Esophagus muscularis mucosa (tissue), 4 donors: ENCODE measurements around the gene UTP14A. TPM values are rescaled to one million over a fixed set of nuclear protein-coding genes. Genes with fewer than 3 reads are reported as not detected.

ENCODE experiments used
- DNase-seq: peaks from one replicate; pipeline ENCODE4 v3.0.0-alpha.2; 2017; ENCODE audit errors: extremely low spot score
- H3K27ac ChIP-seq, 4 donors: fragments of 200-600 bp; sonication (generic); replicated peaks in 1 of 4; 1 replicate in 3 of 4; 2 replicates in 1 of 4; pipeline ENCODE4 v1.5.1; 2016 to 2019; ENCODE audit warnings: mild to moderate bottlenecking in 1 of 4
- H3K27me3 ChIP-seq, 4 donors: fragments of 200-600 bp; sonication (generic); one replicate each; pipeline versions ENCODE4 v1.5.1 to v1.6.0; 2016 to 2019
- H3K36me3 ChIP-seq, 4 donors: fragments of 200-600 bp; sonication (generic); one replicate each; pipeline ENCODE4 v1.5.1; 2016 to 2019
- H3K4me1 ChIP-seq, 4 donors: fragments of 200-600 bp; sonication (generic); one replicate each; pipeline ENCODE4 v1.5.1; 2016 to 2019
- H3K4me3 ChIP-seq, 4 donors: fragments of 200-600 bp; sonication (generic); 1 replicate in 2 of 4; 2 replicates in 2 of 4; pipeline ENCODE4 v1.5.1; 2016 to 2019; ENCODE audit warnings: mild to moderate bottlenecking in 4 of 4, moderate library complexity in 1 of 4
- H3K9me3 ChIP-seq, 4 donors: fragments of 200-600 bp; sonication (generic); 1 replicate in 3 of 4; 2 replicates in 1 of 4; pipeline ENCODE4 v1.5.1; 2016 to 2019
- EP300 ChIP-seq: sonication (generic); formaldehyde crosslinking; IDR thresholded peaks from one replicate; pipeline ENCODE4 v1.6.1; 2017; ENCODE audit warnings: antibody characterized with exemption
- POLR2A ChIP-seq: fragments of 450-650 bp; IDR thresholded peaks from one replicate; pipeline ENCODE4 v1.6.1; 2017; ENCODE audit warnings: antibody characterized with exemption, moderate library complexity, mild to moderate bottlenecking, low read depth
- POLR2AphosphoS5 ChIP-seq, 2 donors: sonication (generic); formaldehyde crosslinking; IDR thresholded peaks; one replicate each; pipeline ENCODE4 v1.6.1; 2017; ENCODE audit warnings: antibody characterized with exemption in 2 of 2
- WGBS: methylation state at CpG from one replicate; pipeline ENCODE4 v1.1.5; 2018; 5-methylcytosine and 5-hydroxymethylcytosine counted together
- intact Hi-C: fragments of 100-400 bp; cut with DNase I; formaldehyde crosslinking; loops from one replicate; pipeline ENCODE4 v1.15.1; 2023
- total RNA-seq, 4 donors: library from RNA; depleted of rRNA; stranded (reverse); fragments of >200 nt; gene quantifications; one replicate each; pipeline versions ENCODE4 v1.1.0 to v1.2.1, GENCODE V29; 2016
- TF ChIP-seq, protein P1 (sequence below), 3 experiments: fragments of 200-600 bp in 2 of 3; fragments of 450-650 bp in 1 of 3; sonication (generic) in 2 of 3; IDR thresholded peaks; one replicate each; pipeline ENCODE4 v1.5.1; 2017 to 2019; ENCODE audit warnings: antibody characterized with exemption in 3 of 3, mild to moderate bottlenecking in 2 of 3, moderate library complexity in 1 of 3

UTP14A gene
- total RNA-seq, 4 donors from 2014 or later = 9.6 to 16.1 (median 13.5) TPM

GRCh38 chrX:129876771-129877305, 29.1 kb upstream of the UTP14A start:
- TF ChIP-seq, protein P1, sequence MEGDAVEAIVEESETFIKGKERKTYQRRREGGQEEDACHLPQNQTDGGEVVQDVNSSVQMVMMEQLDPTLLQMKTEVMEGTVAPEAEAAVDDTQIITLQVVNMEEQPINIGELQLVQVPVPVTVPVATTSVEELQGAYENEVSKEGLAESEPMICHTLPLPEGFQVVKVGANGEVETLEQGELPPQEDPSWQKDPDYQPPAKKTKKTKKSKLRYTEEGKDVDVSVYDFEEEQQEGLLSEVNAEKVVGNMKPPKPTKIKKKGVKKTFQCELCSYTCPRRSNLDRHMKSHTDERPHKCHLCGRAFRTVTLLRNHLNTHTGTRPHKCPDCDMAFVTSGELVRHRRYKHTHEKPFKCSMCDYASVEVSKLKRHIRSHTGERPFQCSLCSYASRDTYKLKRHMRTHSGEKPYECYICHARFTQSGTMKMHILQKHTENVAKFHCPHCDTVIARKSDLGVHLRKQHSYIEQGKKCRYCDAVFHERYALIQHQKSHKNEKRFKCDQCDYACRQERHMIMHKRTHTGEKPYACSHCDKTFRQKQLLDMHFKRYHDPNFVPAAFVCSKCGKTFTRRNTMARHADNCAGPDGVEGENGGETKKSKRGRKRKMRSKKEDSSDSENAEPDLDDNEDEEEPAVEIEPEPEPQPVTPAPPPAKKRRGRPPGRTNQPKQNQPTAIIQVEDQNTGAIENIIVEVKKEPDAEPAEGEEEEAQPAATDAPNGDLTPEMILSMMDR (IDR thresholded peaks at IDR 0.05) = no peak
- TF ChIP-seq POLR2AphosphoS5 (IDR thresholded peaks at IDR 0.05) (no peak), POLR2A (no peak), EP300 (no peak)
- H3K4me1 ChIP-seq = no peaks in the 10 kb centered on the region
- H3K36me3 ChIP-seq = no peaks in the 10 kb centered on the region
- DNase-seq = no peak
- 80% methylated on average over 1 of the region's 4 CpGs for WGBS
- no peaks in the 10 kb centered on the region for H3K27me3 ChIP-seq
- H3K9me3 ChIP-seq = no peaks in the 10 kb centered on the region
- no peak overlapping the region for H3K27ac ChIP-seq
- H3K4me3 ChIP-seq = no peak overlapping the region
- intact Hi-C loops = no loop called here

DNA sequence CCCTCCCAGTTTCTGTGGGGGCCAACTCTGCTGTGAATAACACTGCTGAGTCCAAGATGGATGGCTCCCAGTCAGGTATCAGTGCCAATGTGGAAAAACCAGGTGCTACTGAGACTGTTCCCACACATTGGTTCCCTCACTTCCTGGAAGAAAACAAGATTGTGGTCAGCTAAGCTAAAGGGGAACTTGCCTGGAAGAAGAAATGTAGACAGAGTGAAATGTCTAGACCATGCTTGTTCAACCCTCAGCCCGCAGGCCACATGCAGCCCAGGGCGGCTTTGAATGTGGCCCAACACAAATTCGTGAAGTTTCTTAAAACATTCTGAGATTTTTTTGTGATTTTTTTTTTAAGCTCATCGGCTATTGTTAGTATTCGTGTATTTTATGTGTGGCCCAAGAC, 28.6 kb upstream of the UTP14A start:
- no peaks in the 10 kb centered on the region for H3K36me3 ChIP-seq
- H3K27ac ChIP-seq = no peak overlapping the region
- DNase-seq = no peak
- no peak for TF ChIP-seq POLR2A
- TF ChIP-seq, protein P1 (IDR thresholded peaks at IDR 0.05) = no peak
- TF ChIP-seq POLR2AphosphoS5 (IDR thresholded peaks at IDR 0.05) = no peak
- TF ChIP-seq EP300 = no peak
- H3K4me1 ChIP-seq = no peaks in the 10 kb centered on the region
- intact Hi-C loops = no loop called here
- 87% methylated on average over 5 of the region's 5 CpGs for WGBS
- H3K4me3 ChIP-seq = no peak overlapping the region
- no peaks in the 10 kb centered on the region for H3K9me3 ChIP-seq
- no peaks in the 10 kb centered on the region for H3K27me3 ChIP-seq

DNA sequence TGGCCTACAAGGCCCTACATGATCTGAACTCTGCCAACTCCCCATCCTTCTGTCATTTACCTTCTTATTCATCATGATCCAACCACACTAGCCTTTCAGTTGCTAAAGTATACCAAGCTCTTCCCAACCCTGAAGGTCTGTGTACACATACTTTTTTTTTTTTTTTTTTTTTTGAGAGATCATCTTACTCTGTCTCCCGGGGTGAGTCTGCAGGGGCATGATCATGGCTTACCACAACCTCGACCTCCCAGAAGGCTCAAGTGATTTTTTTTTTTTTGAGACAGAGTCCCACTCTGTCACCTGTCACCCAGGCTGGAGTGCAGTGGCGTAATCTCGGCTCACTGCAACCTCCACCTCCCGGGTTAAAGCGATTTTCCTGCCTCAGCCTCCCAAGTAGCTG, 5.9 kb upstream of the UTP14A start:
- TF ChIP-seq, protein P1 (IDR thresholded peaks at IDR 0.05) = no peak
- no peak for TF ChIP-seq EP300
- TF ChIP-seq POLR2AphosphoS5 (IDR thresholded peaks at IDR 0.05) = no peak
- no peak for TF ChIP-seq POLR2A
- WGBS = 79% methylated on average over 6 of the region's 6 CpGs

DNA sequence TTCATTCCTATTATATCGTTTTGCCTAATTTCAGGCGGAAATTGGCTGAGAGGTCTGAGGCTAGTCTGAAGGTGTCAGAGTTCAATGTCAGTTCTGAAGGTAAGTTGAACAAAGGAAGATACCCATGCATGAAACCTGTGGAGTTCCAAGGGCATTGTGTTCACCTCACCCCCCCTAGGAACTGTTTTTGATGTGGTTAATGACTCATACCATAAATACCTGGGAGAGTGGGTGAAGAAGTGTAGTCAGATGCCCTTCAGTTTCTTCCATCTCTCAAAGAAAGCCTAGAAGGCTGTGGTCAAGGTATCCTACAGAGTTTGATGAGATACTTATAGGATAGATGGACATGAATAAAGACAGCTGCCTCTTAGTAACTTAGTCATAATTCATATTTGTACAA, 2.7 kb downstream of the UTP14A start:
- H3K27me3 ChIP-seq = no peaks in the 10 kb centered on the region
- intact Hi-C loops = no loop called here
- H3K4me3 ChIP-seq = no peak overlapping the region
- WGBS = 91% methylated on average over 2 of the region's 2 CpGs
- no peak for DNase-seq
- no peak for TF ChIP-seq EP300
- TF ChIP-seq, protein P1 (IDR thresholded peaks at IDR 0.05) = no peak
- TF ChIP-seq POLR2A = no peak
- no peak for TF ChIP-seq POLR2AphosphoS5 (IDR thresholded peaks at IDR 0.05)
- H3K4me1 ChIP-seq = peaks cover 0 to 10% (median 5%) of the 10 kb centered on the region in 4 donors
- H3K36me3 ChIP-seq = peaks cover 3 to 57% (median 33%) of the 10 kb centered on the region in 4 donors
- H3K9me3 ChIP-seq = no peaks in the 10 kb centered on the region
- H3K27ac ChIP-seq = no peak overlapping the region

More for the DNA sequence above, 5.9 kb upstream of the UTP14A start:
- DNase-seq = no peak
- no peaks in the 10 kb centered on the region for H3K9me3 ChIP-seq
- no peaks in the 10 kb centered on the region for H3K36me3 ChIP-seq
- no peaks in the 10 kb centered on the region for H3K27me3 ChIP-seq
- no peak overlapping the region for H3K4me3 ChIP-seq
- H3K27ac ChIP-seq = no peak overlapping the region
- no peaks in the 10 kb centered on the region for H3K4me1 ChIP-seq
- intact Hi-C loops = no loop called here
